ENCODE results near the gene USP33. TPM values are rescaled to one million over a fixed set of nuclear protein-coding genes. Genes with fewer than 3 reads are reported as not detected.

USP33 gene
- total and polyA plus RNA-seq, 2 of the 13 experiments (the other 11 are each of a cell fraction or from before 2014, with no cell fraction given), result 32.0 to 49.1 TPM

DNA sequence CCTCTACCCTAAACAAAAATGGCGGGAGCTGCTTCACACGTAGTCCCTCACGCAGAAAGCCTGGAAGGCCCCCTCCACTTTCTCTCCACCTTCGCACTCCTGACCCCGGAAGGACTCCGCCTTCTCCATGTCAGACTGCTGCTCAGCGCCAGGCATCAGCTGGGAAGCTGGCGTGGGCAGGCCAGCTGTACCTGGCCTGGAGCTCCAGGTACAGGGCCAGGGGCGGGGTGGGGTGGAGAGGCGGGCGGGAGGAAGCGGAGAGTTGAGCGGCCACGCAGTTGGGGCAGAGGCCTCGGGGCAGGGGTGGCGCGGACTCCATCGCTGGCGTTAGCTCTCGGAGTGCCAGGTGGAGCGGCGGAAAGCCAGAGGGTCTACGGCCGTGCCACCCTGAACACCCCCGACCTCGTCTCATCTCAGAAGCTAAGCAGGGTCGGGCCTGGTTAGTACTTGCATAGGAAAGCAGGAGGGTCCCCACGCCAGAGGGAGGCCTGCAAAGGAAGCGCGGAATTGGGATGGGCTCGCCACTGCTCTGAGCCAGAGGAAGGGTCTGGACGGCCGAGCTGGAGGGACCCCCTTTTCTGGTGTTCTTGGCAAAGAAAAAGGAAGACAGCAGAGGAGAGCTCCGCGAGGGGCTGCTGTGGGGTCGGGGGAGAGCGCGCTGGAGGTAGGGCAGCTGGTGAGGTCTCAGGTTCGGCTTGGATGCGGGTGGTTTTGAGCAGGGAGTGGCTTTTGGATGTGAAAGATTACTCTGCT, 20.1 kb upstream of the USP33 start, which contains the start of gene MIGA1 (continued):
- TF ChIP-seq, protein P1, sequence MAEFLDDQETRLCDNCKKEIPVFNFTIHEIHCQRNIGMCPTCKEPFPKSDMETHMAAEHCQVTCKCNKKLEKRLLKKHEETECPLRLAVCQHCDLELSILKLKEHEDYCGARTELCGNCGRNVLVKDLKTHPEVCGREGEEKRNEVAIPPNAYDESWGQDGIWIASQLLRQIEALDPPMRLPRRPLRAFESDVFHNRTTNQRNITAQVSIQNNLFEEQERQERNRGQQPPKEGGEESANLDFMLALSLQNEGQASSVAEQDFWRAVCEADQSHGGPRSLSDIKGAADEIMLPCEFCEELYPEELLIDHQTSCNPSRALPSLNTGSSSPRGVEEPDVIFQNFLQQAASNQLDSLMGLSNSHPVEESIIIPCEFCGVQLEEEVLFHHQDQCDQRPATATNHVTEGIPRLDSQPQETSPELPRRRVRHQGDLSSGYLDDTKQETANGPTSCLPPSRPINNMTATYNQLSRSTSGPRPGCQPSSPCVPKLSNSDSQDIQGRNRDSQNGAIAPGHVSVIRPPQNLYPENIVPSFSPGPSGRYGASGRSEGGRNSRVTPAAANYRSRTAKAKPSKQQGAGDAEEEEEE (CRISPR knock-in tag; IDR thresholded peaks at IDR 0.05; ENCODE audit: borderline replicate concordance), result no peak
- TF ChIP-seq ZNF577 (CRISPR knock-in tag; IDR thresholded peaks at IDR 0.05; ENCODE audit: borderline replicate concordance, low read depth) (no peak), YEATS2 (CRISPR knock-in tag; IDR thresholded peaks at IDR 0.05; ENCODE audit: borderline replicate concordance) (peak; percentile 71; the same call in 1 of the 2 replicates), HNRNPLL (IDR thresholded peaks at IDR 0.05; ENCODE audit: low read depth, low read length, poor library complexity, severe bottlenecking) (peak; percentile 68), ZSCAN21 (CRISPR knock-in tag; IDR thresholded peaks at IDR 0.05; ENCODE audit: borderline replicate concordance) (0 out of 2 replicates have a peak, but pooled peaks have one; percentile 29), ZSCAN30 (CRISPR knock-in tag; IDR thresholded peaks at IDR 0.05) (no peak), CREM (IDR thresholded peaks at IDR 0.05) (peak; percentile 87), CREM (CRISPR knock-in tag; IDR thresholded peaks at IDR 0.05) (no peak), ZNF263 (CRISPR knock-in tag; IDR thresholded peaks at IDR 0.05) (no peak), SIN3A (IDR thresholded peaks at IDR 0.05; ENCODE audit: borderline replicate concordance, low read depth, low read length) (peak; percentile 92), NKX3-1 (CRISPR knock-in tag; IDR thresholded peaks at IDR 0.05) (no peak)
- TF ChIP-seq, protein P2, sequence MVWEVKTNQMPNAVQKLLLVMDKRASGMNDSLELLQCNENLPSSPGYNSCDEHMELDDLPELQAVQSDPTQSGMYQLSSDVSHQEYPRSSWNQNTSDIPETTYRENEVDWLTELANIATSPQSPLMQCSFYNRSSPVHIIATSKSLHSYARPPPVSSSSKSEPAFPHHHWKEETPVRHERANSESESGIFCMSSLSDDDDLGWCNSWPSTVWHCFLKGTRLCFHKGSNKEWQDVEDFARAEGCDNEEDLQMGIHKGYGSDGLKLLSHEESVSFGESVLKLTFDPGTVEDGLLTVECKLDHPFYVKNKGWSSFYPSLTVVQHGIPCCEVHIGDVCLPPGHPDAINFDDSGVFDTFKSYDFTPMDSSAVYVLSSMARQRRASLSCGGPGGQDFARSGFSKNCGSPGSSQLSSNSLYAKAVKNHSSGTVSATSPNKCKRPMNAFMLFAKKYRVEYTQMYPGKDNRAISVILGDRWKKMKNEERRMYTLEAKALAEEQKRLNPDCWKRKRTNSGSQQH (CRISPR knock-in tag; IDR thresholded peaks at IDR 0.05; ENCODE audit: low read depth), result no peak
- TF ChIP-seq, protein P3, sequence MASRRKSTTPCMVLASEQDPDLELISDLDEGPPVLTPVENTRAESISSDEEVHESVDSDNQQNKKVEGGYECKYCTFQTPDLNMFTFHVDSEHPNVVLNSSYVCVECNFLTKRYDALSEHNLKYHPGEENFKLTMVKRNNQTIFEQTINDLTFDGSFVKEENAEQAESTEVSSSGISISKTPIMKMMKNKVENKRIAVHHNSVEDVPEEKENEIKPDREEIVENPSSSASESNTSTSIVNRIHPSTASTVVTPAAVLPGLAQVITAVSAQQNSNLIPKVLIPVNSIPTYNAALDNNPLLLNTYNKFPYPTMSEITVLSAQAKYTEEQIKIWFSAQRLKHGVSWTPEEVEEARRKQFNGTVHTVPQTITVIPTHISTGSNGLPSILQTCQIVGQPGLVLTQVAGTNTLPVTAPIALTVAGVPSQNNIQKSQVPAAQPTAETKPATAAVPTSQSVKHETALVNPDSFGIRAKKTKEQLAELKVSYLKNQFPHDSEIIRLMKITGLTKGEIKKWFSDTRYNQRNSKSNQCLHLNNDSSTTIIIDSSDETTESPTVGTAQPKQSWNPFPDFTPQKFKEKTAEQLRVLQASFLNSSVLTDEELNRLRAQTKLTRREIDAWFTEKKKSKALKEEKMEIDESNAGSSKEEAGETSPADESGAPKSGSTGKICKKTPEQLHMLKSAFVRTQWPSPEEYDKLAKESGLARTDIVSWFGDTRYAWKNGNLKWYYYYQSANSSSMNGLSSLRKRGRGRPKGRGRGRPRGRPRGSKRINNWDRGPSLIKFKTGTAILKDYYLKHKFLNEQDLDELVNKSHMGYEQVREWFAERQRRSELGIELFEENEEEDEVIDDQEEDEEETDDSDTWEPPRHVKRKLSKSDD (CRISPR knock-in tag; IDR thresholded peaks at IDR 0.05; ENCODE audit: low read depth), result peak; percentile 70
- TF ChIP-seq, protein P4, sequence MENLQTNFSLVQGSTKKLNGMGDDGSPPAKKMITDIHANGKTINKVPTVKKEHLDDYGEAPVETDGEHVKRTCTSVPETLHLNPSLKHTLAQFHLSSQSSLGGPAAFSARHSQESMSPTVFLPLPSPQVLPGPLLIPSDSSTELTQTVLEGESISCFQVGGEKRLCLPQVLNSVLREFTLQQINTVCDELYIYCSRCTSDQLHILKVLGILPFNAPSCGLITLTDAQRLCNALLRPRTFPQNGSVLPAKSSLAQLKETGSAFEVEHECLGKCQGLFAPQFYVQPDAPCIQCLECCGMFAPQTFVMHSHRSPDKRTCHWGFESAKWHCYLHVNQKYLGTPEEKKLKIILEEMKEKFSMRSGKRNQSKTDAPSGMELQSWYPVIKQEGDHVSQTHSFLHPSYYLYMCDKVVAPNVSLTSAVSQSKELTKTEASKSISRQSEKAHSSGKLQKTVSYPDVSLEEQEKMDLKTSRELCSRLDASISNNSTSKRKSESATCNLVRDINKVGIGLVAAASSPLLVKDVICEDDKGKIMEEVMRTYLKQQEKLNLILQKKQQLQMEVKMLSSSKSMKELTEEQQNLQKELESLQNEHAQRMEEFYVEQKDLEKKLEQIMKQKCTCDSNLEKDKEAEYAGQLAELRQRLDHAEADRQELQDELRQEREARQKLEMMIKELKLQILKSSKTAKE (CRISPR knock-in tag; IDR thresholded peaks at IDR 0.05; ENCODE audit: borderline replicate concordance), result no peak
- TF ChIP-seq, protein P5, sequence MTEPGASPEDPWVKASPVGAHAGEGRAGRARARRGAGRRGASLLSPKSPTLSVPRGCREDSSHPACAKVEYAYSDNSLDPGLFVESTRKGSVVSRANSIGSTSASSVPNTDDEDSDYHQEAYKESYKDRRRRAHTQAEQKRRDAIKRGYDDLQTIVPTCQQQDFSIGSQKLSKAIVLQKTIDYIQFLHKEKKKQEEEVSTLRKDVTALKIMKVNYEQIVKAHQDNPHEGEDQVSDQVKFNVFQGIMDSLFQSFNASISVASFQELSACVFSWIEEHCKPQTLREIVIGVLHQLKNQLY (CRISPR knock-in tag; IDR thresholded peaks at IDR 0.05), result no peak
- TF ChIP-seq, protein P6, sequence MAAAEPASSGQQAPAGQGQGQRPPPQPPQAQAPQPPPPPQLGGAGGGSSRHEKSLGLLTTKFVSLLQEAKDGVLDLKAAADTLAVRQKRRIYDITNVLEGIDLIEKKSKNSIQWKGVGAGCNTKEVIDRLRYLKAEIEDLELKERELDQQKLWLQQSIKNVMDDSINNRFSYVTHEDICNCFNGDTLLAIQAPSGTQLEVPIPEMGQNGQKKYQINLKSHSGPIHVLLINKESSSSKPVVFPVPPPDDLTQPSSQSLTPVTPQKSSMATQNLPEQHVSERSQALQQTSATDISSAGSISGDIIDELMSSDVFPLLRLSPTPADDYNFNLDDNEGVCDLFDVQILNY (CRISPR knock-in tag; conservative IDR thresholded peaks at IDR 0.05), result no peak
- TF ChIP-seq, protein P7, sequence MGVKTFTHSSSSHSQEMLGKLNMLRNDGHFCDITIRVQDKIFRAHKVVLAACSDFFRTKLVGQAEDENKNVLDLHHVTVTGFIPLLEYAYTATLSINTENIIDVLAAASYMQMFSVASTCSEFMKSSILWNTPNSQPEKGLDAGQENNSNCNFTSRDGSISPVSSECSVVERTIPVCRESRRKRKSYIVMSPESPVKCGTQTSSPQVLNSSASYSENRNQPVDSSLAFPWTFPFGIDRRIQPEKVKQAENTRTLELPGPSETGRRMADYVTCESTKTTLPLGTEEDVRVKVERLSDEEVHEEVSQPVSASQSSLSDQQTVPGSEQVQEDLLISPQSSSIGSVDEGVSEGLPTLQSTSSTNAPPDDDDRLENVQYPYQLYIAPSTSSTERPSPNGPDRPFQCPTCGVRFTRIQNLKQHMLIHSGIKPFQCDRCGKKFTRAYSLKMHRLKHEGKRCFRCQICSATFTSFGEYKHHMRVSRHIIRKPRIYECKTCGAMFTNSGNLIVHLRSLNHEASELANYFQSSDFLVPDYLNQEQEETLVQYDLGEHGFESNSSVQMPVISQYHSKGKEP (CRISPR knock-in tag; IDR thresholded peaks at IDR 0.05), result no peak
